Fibroblast of skin of back (primary cell): Measurements from ENCODE around the gene YAP1. TPM values are rescaled to one million over a fixed set of nuclear protein-coding genes. Genes with fewer than 3 reads are reported as not detected.

Source experiments
- DNase-seq: peaks from one replicate; pipeline ENCODE4 v3.0.0-alpha.2; 2013
- polyA plus RNA-seq, 2 experiments: library from polyadenylated mRNA; unstranded; fragments of 120-200 nt; gene quantifications; one replicate each; pipeline ENCODE4 v1.2.1, GENCODE V29; 2013; ENCODE audit not compliant: insufficient read length in 2 of 2

YAP1 gene
- 146 TPM for polyA plus RNA-seq (2013, experiment 1 of 2; ENCODE audit: insufficient read length)
- 163 TPM for polyA plus RNA-seq (2013, experiment 2 of 2; ENCODE audit: insufficient read length)

DNA sequence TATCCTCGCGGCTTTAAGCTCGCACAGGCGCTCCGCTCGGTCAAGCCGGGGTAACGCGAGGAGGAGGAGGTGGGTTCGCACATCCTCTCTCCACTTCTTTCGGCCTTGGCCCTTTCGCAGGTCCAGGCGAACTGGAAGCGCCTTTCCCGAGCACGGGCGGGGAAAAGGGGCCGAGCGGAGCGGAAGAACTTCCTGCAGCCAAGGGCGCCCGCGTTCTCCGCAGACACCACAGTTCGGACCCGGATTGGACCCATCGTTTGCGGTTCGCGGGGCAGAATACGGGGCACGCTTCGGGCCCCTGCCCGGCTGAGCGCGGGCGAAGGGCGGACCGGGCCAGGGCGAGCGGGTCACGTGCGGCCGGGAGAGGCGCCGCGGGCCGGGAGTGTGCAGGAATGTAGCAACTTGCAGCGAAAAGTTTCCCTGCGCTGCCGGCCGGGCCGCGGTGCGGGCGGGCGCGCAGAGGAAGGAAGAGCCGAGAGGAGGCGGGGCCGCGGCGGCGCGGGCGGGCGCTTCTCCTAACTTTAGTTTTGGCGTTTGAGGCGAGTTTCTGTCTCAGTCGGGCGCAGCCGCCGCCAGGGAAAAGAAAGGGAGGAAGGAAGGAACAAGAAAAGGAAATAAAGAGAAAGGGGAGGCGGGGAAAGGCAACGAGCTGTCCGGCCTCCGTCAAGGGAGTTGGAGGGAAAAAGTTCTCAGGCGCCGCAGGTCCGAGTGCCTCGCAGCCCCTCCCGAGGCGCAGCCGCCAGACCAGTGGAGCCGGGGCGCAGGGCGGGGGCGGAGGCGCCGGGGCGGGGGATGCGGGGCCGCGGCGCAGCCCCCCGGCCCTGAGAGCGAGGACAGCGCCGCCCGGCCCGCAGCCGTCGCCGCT, at the start of gene YAP1:
TSS of gene YAP1 (plus strand) at position 552 of the 865 bp plus-strand sequence. CDS start 402 bp downstream, outside the sequence.
- peak; percentile 97 for DNase-seq

DNA sequence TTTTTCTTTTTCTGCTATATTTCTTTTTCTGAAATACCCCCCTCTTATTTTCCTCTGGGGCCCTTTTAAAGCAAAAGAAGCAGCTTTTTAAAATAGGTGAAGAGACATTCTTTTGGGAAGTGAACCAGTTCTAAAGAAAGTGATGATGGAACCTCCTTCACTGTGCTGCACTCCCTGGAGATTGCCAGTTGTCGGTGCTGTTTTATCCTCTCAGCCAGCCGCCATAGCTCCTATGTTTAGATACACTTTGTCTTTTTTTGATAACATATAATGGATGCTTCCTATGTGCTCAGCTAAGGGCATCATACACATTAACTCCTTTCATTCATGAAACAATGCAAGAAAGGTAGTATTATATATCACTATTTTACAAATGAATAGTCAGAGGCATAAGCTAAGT, 49.0 kb upstream of the YAP1 start:
- peak; percentile 14 for DNase-seq

DNA sequence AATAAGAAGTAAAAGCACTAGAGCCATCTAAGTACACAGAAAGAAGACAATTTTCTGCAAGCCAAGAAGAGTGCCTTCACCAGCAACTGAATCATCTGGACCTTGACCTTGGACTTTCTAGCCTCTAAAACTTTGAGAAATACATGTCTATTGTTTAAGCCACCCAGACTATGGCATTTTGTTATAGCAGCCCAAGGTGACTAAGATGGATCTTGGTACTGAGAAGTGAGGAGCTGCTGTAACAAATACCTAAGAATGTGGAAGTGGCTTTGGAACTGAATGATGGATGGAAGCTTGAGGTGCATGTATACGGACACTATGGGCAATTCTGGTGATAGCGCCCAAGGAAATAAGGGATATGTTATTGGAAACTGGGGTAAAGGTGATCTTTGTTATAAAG, 48.1 kb upstream of the YAP1 start:
- DNase-seq, result no peak

DNA sequence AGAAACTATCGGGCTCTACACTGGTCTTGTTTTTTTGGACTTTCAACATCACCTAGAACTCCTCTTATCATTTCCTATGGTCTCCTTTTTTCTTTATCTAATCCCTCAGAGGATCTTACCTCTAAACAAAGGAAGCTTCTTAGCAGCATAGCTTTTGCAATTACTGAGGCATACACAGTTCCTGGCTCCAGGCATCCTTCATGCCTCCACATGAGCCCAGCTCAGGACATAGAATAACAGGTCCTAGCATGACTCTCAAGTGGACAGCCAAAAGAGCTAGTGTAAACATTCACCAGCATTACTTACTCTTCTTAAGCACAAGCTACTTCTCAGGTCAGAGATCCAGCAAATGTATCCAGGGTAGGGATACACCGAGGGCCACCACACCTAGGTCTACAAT, 45.9 kb upstream of the YAP1 start:
- DNase-seq, result no peak

DNA sequence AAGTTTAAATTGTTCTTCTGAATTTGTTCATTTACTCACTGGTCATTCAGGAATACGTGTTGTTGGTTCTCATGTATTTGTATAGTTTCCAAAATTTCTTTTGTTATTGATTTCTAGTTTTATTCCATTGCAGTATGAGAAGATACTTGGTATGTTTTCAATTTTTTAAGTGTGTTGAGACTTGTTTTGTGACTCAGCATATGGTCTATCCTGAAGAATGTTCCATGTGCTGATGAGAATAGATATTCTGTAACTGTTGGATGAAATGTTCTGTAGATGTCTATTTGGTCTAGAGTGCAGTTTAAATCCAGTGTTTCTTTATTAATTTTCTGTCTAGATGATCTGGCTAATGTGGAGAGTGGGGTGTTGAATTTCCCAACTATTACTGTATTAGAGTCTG, 39.5 kb upstream of the YAP1 start:
- no peak for DNase-seq

DNA sequence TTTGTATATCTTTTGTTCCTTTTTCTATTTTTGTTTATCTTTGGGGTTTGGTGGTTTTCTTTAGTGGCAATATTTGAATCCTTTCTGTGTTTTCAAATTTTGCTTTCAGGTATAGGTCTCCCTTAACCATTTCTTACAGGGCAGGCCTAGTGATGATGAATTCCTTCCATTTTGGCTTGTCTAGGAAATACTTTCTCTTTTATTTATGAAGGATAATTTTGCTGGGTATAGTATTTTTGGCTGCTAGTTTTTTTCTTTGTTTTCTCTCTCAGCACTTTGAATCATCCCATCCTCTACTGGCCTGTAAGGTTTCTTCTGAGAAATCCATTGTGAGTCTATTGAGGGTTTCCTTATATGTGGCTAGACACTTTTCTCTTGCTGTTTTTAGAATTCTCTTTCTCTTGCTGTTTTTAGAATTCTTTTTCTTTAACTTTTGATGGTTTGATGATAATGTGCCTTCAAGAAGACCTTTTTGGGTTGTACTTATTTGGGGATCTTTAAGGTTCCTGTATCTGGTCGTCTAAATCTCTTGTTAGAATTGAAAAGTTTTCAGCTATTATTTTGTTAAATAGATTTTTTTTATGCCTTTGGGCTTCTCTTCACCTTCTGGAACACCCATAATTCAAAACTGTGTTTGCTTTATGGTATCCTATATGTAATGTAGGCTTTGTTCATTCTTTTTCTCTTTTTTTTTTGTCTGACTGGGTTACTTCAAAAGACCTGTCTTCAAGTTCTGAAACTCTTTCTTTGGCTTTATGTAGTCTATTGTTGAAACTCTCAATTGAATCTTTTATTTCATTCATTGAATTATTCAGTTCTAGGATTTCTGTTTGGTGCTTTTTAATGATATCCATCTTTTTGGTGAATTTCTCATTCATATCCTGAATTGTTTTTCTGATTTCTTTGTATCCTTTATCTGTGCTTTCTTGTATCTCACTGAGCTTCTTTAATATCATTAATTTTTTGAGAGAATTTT, 38.5 kb upstream of the YAP1 start:
- no peak for DNase-seq

DNA sequence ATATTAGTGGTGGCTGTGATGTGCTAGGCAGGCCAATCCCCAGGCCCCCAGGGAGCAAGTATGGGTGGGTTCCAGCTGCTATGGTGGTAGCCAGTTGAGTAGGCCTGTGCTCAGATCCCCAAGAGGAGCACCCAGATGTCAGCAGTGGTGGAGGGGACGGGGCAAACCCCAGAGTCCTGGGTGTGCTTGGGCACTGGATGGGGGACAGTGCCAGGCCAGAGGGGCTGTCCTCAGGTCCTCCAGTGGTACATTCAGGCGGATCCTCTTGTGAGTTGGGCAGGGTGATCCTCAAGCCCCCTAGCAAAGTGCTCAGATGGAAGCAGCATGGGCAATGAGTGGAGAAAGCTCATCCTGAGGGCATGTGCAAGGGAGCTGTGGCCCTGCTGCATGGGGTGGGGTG, 37.0 kb upstream of the YAP1 start:
- DNase-seq, result no peak

DNA sequence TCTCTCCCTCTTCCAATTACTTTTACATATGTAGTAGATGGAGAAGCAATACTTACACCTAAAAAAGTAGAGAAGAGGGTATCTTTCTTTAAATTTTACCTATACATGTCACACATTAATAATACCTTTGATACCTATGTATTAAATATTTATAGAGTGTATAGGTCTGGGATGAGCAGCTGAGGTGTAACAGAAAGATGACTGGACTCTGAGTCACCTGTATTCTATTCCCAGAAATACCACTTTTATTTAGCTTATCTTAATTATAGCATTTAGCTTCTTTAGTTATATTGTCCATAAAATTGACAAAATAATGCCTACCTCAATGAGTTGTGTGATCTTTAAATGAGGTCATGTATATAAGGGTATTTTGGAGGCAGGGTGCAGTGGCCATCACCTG, 30.6 kb upstream of the YAP1 start:
- DNase-seq, result no peak

DNA sequence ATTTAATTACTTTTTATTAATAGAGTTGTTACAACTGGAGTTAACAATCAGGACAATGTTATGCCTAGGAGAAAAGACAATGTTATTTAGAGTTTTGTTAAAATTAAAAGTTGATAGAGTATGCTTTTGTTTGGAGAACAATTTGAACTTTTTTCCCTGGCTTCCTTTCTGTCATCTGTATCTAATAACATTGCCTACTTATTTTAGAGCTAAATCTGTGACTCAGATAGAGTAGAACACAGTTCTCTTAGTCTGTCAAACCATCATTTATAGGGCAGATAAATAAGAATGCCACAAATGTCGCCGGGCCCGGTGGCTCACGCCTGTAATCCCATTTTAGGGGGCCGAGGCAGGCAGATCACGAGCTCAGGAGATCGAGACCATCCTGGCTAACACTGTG, 28.9 kb upstream of the YAP1 start:
- DNase-seq, result no peak

DNA sequence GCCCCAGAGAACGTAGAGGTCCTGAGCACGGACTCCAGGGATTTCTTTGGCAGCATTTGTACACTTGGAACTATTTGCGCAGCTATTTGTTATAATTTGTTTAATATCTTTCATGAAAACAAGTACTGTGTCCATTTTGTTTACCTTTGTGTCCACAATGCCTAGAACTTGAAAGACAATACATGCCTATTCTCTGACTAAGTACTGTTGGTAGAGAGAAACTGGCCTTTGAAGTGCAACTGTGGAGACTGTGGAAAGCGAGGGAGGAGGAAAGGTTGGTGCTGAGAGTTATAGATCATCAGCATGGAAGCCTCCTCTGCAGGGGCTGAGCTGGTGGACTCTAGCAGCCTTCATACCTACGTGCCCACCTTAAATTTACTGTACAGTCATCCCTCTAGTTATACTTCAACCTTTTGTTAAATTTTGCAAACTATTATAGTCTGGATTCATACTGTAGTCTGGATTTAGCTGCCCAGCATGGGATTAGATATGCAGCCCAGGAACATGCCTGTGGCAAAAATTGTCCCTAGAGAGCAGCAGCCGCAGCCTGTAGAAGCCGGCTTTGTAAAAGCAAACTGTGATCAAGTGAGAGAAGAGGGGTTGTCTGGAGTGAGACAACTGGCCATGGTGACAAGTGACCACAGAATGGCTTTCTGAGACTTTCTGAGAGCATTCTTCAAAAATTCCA, 24.2 kb upstream of the YAP1 start:
- peak; percentile 35 for DNase-seq

DNA sequence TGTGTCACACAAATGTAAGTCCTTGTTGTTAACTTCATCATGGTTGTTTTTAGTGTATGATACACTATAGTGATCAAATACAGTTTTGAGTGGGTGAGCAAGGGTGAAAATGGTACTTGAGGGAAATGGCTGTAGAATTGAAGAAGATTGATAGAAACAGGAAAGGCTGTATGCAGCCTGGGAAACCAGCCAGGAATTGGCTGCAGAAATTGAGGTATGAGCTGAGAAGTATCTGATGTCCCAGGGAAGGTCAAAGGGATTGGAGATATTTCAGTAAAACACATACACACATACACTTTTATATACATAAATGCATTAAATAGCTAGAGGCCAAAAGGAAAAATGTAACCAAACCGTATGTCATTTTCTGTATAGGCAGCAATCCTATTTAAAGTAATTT, 13.1 kb upstream of the YAP1 start:
- DNase-seq, result no peak

DNA sequence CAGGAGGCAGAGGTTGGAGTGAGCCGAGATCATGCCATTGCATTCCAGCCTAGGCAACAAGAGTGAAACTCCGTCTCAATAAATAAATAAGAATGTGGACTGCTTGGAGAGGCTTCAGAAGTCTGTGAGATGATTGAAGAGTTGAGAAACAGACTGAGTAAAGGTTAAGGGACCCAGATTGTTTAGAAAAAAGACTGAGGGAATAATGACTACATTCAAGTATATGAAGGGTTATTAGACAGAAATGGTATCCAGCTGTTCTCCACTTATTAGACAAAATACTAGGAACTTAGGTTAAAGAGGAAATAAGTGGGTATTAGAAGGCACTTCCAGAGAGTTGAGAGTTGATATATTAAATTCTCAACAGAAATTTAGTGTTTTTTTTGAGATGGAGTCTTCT, 10.5 kb upstream of the YAP1 start:
- no peak for DNase-seq

DNA sequence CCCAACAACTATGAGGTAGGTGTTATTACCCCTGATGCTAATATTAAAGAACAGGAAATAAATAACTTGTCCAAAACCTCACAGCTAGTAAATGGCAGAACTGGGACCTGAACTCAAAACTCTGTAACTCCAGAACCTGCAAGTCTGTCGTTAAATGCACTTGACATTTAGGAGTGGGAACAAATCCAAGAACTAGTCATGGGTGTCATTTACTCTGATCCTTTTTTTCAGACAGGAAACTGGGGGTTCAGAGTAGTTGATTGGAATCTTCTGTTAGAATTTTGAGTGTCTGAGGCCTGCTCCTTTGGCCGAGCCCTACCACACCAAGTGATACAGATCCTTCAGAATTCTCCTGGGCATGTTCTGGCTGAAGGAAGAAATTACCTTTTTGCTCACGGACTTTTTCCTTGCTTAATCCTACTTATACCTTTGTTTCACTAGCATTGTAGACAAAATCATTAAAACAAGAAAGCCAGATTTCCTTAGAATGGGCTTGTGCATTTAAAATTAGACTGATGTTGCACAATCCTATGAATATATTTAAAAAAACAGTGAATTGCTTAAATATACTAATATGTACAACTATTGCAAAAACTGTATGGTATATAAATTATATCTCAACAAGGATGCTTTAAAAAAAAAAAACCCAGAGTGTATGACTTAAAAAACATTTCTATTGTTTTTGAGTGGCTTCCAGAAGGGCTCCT, 1.4 kb upstream of the YAP1 start:
- DNase-seq, result no peak

DNA sequence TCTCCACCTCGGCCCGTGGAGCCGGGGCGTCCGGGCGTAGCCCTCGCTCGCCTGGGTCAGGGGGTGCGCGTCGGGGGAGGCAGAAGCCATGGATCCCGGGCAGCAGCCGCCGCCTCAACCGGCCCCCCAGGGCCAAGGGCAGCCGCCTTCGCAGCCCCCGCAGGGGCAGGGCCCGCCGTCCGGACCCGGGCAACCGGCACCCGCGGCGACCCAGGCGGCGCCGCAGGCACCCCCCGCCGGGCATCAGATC, 439 bp downstream of the YAP1 start:
- DNase-seq, result no peak

DNA sequence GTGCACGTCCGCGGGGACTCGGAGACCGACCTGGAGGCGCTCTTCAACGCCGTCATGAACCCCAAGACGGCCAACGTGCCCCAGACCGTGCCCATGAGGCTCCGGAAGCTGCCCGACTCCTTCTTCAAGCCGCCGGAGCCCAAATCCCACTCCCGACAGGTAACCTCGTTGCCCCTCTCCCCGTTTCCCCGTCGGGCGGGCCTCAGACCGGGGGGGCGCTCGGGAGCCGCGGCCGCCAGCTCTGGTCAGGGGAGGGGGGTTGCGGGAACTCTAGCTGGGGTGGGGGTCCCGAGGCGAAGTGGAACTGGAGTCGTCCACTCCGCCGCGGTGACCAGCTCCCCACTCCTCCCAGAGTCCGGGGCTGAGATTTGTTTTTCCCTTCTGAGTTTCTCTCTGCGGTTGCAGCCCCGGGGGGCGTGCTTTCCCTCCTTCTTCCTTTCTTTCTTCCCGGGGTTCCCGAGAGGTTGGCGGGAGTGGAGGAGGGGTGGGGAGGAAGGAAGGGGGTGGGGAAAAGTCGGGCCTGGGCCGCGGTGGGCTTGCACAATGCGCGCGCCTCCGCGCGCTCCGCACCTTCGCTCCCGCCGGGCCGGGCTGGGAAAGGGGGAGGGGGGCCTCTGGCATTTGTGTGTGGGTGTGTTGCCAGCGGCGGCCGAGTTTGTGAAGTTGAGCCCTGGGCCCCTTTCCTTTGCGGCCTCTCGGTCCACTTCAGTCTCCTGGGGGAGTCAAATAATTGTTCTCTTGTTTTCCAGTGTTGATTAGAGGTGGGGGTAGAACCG, 952 bp downstream of the YAP1 start:
- peak; percentile 86 for DNase-seq

DNA sequence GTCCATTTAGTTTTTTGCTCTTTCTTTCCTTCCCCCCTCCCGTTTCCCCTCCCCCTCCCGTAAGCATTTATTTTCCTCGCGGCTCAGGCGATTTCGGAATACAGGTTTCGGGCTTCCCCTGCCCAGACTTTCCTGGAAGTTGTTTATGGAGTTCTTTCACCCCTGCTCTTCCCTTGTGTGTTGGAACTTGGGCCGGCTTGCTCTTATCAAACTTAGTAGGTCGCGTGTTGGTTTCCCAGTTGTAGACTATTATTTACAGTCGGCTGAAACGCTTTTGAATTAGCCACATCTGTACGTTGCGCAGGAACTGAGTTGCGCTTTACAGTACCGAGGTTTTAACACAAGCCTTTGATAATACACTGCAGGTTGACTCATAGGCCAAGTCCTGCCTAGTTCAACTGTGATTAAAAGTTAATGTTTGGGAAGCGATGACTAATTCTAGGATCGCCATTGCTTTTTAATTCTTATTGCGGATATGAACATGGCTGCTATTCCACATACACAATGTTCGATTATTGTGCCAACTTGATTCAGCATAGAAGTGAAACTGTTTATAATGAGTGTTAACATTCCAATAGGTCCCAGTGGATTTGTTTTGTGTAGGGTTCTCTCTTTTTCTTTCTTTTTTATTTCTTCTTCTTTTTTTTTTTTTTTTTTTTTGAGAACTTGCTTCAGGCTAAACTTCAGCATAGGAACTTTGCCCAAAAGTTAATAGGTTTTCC, 1.7 kb downstream of the YAP1 start:
- peak; percentile 91 for DNase-seq

DNA sequence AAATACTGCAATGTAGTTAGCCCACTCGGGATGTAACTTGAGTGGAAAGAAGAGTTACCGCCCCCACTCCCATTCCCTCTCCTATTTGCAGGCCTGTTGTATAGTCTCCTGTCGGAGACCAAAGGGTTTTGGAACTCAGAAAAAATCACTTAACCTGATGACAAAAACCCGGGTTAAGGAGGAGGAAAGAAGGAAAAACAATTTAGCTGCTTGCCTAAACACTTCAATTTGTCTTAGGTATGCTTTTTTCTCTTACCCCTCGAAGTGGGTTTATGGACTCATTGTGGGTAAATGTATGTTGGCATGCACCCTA, 2.2 kb downstream of the YAP1 start:
- peak; percentile 24 for DNase-seq

DNA sequence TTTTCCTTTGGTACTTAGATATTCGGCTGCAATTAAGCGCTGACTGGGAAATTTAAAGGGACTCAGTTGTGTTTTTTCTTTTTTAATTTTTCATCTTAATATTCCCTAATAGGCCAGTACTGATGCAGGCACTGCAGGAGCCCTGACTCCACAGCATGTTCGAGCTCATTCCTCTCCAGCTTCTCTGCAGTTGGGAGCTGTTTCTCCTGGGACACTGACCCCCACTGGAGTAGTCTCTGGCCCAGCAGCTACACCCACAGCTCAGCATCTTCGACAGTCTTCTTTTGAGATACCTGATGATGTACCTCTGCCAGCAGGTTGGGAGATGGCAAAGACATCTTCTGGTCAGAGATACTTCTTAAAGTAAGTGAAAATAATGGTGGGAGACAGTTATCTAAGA, 3.8 kb downstream of the YAP1 start:
- no peak for DNase-seq

DNA sequence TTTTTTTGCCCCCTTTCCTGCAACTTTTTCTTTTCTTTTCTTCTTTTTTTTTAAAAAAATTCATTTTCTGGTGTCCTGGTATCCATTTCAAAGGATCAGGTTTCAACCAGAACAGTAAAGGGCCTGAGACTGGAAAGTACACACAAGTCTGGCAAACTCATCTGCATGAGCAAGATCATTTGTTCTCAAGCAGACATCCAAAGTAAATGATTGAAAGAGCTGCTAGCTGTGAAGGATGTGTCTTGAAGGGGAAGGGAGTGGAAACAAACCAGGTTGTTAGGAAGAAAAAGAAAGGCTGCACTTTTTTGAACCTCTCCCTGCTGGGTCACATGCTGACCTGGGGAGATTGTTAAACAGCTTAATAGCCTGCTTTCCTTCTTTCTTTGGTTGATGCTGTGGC, 5.3 kb downstream of the YAP1 start:
- peak; percentile 39 for DNase-seq

DNA sequence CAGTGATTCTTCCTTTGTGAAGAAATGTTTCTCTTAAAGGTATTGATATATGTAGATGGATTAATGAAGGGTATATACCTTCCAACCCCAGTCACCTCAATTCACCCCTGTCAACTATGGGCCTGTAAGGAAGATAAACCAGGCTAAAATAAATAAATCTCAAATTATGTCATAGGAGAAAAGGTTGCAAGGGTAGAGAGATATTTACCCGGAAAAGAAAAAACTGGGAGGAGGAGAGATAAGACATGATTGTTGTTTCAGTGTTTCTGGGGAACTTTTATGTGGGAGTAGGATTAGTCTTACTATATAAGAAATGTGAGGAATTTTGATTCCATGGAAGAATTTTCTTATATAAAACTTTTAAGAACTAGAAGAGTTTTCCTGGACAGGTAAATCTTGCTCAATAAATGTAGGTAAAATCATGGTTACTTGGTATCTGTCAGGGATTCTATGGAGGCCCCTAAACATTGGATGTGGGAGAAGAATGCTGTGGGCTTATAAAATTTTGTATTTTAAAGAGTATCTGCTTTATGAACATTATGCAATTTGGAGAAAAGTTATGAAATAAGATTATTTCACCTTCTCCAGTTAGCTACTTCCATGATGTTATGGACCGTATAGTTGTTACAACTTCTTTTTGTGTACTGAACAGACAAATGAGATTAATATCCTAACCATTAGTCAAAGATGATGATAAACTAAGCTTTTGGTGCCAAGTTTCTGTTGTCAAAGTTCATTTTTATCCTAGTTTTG, 6.4 kb downstream of the YAP1 start:
- DNase-seq, result no peak
